ENCODE measurements around the gene ANK3.

The ANK3 gene

DNA sequence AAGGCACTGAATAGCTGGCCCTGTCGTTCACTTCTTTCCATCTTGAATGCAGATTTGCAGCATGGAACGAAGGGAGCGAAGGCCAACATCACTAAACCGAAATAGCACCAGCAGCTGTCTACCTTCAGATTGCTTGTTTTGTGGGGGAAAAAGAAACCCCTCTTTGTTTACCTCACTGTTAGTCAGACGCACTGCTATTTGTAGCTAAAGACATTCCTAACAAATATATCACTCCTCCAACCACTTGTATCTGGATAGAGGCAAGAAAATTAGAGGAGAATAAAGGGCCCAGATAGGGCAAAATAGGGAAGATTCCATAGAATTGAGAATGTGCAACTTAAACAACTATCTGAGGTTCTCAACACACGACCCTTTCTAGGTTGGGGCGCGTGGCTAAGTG lies 26.5 kb downstream of the ANK3 start:
- no peak overlapping the region for H3K4me3 ChIP-seq (ENCODE audit: low read length)
- no peak for DNase-seq (ENCODE audit: low read depth)
- TF ChIP-seq, protein P1, sequence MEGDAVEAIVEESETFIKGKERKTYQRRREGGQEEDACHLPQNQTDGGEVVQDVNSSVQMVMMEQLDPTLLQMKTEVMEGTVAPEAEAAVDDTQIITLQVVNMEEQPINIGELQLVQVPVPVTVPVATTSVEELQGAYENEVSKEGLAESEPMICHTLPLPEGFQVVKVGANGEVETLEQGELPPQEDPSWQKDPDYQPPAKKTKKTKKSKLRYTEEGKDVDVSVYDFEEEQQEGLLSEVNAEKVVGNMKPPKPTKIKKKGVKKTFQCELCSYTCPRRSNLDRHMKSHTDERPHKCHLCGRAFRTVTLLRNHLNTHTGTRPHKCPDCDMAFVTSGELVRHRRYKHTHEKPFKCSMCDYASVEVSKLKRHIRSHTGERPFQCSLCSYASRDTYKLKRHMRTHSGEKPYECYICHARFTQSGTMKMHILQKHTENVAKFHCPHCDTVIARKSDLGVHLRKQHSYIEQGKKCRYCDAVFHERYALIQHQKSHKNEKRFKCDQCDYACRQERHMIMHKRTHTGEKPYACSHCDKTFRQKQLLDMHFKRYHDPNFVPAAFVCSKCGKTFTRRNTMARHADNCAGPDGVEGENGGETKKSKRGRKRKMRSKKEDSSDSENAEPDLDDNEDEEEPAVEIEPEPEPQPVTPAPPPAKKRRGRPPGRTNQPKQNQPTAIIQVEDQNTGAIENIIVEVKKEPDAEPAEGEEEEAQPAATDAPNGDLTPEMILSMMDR (conservative IDR thresholded peaks at IDR 0.05; ENCODE audit: low read depth, low read length) = no peak

DNA sequence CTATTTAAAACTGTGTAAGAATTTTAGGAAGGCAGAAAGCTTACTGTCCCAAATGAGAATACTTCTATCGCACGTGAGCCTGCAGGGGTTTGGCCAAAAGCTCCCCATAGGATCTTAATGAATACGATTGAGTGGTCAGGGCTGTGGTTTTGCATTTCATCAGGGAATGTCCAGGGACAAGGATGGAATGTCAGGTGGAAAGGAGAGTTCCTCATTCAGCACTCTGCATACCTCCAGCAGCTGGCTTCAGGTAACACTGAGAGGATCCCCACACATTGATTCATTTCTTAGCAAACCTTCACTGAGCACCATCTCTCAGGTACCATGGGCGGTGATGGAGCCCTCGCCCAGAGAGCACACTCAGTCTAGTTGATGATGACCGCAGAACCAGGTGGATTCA lies 27.2 kb downstream of the ANK3 start:
- H3K4me3 ChIP-seq (ENCODE audit: low read length) = no peak overlapping the region
- no peak for DNase-seq (ENCODE audit: low read depth)
- TF ChIP-seq, protein P1 (conservative IDR thresholded peaks at IDR 0.05; ENCODE audit: low read depth, low read length) = no peak

DNA sequence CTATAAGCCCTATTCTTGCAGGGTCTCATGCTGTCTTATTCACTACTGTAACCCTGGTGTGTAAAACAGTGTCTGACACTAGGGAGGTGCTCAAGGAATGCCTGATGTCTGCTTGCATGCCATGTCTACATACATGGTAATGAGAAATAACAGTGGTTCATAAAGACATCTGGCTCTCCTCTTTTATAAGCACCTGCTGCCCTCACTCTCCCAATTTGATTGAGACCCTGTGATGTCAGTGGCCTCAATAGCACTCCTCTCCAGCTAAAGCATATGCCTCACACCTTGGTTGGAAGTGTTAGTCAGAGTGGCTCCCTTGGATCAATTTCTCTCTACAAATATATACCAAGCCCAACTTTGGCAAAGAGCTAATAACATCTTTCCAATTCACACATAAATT lies 30.6 kb downstream of the ANK3 start:
- H3K4me3 ChIP-seq (ENCODE audit: low read length) = no peak overlapping the region
- TF ChIP-seq, protein P1 (conservative IDR thresholded peaks at IDR 0.05; ENCODE audit: low read depth, low read length) = no peak
- DNase-seq (ENCODE audit: low read depth) = no peak

DNA sequence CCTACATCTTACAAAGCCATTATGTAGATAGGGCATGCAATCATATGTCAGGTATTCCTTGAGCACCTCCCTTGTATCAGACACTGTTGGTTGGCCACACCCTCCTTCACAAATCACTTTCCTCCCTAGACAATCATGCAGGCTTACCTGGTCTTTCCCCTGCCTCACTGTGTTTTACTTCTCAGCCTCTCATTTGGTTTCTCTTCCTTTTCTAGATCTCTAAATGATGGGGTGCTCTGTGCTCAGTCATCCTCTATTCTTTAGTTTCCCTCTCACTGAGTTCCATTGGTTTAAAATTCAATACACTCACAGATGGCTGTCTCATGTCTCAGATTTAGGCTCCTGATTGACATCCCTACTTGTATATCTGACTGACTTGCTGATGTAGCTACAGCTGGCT lies 31.4 kb downstream of the ANK3 start:
- DNase-seq (ENCODE audit: low read depth) = no peak
- TF ChIP-seq, protein P1 (conservative IDR thresholded peaks at IDR 0.05; ENCODE audit: low read depth, low read length) = no peak
- H3K4me3 ChIP-seq (ENCODE audit: low read length) = no peak overlapping the region

DNA sequence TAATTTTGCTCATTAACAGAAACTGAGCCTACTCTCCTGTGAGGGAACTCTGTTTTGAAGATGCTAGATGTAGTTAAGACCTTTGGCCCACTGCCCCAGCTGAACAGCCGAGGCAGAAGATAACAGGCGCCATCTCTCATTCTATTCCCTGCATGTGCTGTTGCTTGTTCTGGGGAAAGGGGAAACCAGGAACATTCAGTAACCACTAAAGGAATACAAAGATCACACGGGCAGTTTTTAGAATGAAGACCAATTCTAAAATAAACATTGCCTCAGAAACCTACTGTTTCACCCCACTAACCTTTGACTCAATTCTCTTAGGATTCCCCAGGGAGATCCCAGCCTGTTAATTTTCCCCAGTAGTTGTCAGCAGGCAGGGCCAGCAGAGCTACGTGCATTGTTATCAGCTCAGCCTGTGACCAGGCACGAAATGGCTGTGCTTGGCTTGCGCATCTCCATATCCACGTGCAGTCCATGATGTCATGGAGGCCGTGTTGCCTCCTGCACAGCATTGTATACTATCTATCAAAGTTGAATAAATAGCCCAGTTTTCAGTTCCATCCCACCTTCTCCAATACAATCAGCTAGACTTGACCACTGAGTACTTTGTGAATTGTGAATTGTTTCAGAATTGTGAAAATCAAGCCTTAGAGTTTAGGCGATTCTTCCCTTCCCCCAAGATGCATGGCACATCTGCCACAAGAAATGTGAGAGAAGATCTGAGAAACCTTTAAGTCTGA lies 36.0 kb downstream of the ANK3 start:
- DNase-seq (ENCODE audit: low read depth) = no peak
- TF ChIP-seq, protein P1 (conservative IDR thresholded peaks at IDR 0.05; ENCODE audit: low read depth, low read length) = no peak
- no peak overlapping the region for H3K4me3 ChIP-seq (ENCODE audit: low read length)

DNA sequence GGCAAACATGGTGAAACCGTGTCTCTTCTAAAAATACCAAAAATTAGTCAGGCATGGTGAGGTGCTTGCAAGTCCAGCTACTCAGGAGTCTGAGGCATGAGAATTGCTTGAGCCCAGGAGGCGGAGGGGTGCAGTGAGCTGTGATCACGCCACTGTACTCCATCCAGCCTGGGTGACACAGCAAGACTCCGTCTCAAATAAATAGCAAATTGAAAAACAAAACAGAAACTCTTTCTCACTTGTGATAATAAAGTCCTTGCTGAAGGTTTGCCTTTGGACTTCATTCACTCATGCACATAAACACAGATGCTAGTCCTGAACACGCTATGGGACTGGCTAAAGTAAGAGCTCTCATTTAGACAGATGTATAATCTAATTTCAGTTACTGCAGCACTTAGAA lies 37.6 kb downstream of the ANK3 start:
- no peak for DNase-seq (ENCODE audit: low read depth)
- TF ChIP-seq, protein P1 (conservative IDR thresholded peaks at IDR 0.05; ENCODE audit: low read depth, low read length) = no peak
- H3K4me3 ChIP-seq (ENCODE audit: low read length) = no peak overlapping the region

DNA sequence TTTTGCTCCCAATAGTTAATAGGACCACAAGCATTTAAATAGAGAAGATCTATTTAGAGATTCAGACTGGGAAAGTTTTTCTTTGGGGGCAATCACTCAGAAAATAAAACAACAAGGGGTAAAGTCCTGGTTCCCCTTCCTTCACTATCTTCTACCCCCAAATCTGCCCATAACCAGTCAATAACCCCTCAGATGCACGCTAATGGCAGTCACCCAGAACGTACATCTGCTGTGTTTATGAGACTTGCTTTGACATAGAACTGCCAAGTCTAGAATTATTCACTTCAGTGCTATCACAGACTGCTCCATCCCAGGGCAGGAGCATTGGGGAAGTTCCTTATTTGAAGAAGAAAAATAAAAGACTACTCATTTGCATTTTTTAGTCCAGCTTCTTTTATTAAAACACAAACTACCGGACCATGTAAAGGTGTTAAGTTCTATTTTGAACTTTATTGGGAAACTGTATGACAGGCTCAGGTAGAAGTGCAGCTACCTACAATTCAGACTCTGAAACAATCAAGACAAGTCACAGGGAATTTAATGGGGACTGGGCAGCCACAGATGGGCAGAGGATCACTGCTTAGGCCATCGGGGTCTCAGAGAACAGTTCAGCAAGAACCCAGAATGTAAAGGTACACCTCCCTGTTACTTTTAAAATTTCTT lies 38.4 kb downstream of the ANK3 start:
- H3K4me3 ChIP-seq (ENCODE audit: low read length) = no peak overlapping the region
- TF ChIP-seq, protein P1 (conservative IDR thresholded peaks at IDR 0.05; ENCODE audit: low read depth, low read length) = no peak
- no peak for DNase-seq (ENCODE audit: low read depth)
